ENCODE results near the gene TFPI. TPM values are rescaled to one million over a fixed set of nuclear protein-coding genes. Genes with fewer than 3 reads are reported as not detected.
"Not testable (repeated sequence)": the region's sequence is repeated elsewhere in the genome, so short reads cannot be mapped to it uniquely, and the experiment has no call there.

The TFPI gene
- total RNA-seq (2014; rRNA removed), result 482 and 608 TPM in 2 replicates
- 72.2 TPM for polyA plus RNA-seq (2012)

- DNase-seq (ENCODE audit: low read depth), result peak; percentile 89
These were observed at the start of gene TFPI for GRCh38 chr2:187554011-187554703. Gene TFPI (minus strand): TSS chr2:187554435. CDS start chr2:187503768, 50,667 bp downstream.

GRCh38 chr2:187594801-187595200 lies 40.6 kb upstream of the TFPI start:
- peak; percentile 18 for DNase-seq (ENCODE audit: low read depth)

GRCh38 chr2:187593697-187594096 lies 39.5 kb upstream of the TFPI start:
- peak; percentile 39 for DNase-seq (ENCODE audit: low read depth)

GRCh38 chr2:187593098-187593497 lies 38.9 kb upstream of the TFPI start:
- DNase-seq (ENCODE audit: low read depth), result no peak

GRCh38 chr2:187590175-187590574 lies 35.9 kb upstream of the TFPI start:
- no peak for DNase-seq (ENCODE audit: low read depth)

- DNase-seq (ENCODE audit: low read depth), result peak; percentile 45
These were observed 31.9 kb upstream of the TFPI start for GRCh38 chr2:187586011-187586641.

- DNase-seq (ENCODE audit: low read depth), result peak; percentile 62
These were observed 27.1 kb upstream of the TFPI start for GRCh38 chr2:187581125-187581896.

GRCh38 chr2:187580462-187581124 lies 26.4 kb upstream of the TFPI start:
- DNase-seq (ENCODE audit: low read depth), result peak; percentile 79

- peak; percentile 48 for DNase-seq (ENCODE audit: low read depth)
These were observed 23.1 kb upstream of the TFPI start for GRCh38 chr2:187577310-187577709.

- DNase-seq (ENCODE audit: low read depth), result no peak
These were observed 22.7 kb upstream of the TFPI start for GRCh38 chr2:187576906-187577305.

- no peak for DNase-seq (ENCODE audit: low read depth)
These were observed 21.5 kb upstream of the TFPI start for GRCh38 chr2:187575751-187576067.

GRCh38 chr2:187574969-187575750 lies 20.9 kb upstream of the TFPI start:
- peak; percentile 38 for DNase-seq (ENCODE audit: low read depth)

- DNase-seq (ENCODE audit: low read depth), result no peak
These were observed 19.5 kb upstream of the TFPI start for GRCh38 chr2:187573722-187574121.

- DNase-seq (ENCODE audit: low read depth), result not testable (repeated sequence)
These were observed 17.8 kb upstream of the TFPI start for GRCh38 chr2:187571996-187572395.

- no peak for DNase-seq (ENCODE audit: low read depth)
These were observed 15.3 kb upstream of the TFPI start for GRCh38 chr2:187569571-187569970.

- no peak for DNase-seq (ENCODE audit: low read depth)
These were observed 14.8 kb upstream of the TFPI start for GRCh38 chr2:187569042-187569441.

- no peak for DNase-seq (ENCODE audit: low read depth)
These were observed 12.9 kb upstream of the TFPI start for GRCh38 chr2:187567126-187567525.

GRCh38 chr2:187566712-187567111 lies 12.5 kb upstream of the TFPI start:
- no peak for DNase-seq (ENCODE audit: low read depth)

- DNase-seq (ENCODE audit: low read depth), result no peak
These were observed 12.0 kb upstream of the TFPI start for GRCh38 chr2:187566266-187566665.

GRCh38 chr2:187565618-187566017 lies 11.4 kb upstream of the TFPI start:
- not testable (repeated sequence) for DNase-seq (ENCODE audit: low read depth)

GRCh38 chr2:187556493-187556892 lies 2.3 kb upstream of the TFPI start:
- DNase-seq (ENCODE audit: low read depth), result not testable (repeated sequence)

All from LHCN-M2 (cell line).